Naive thymus-derived CD8-positive, alpha-beta T cell (primary cell): ENCODE data around the gene GRID1. TPM values are rescaled to one million over a fixed set of nuclear protein-coding genes. Genes with fewer than 3 reads are reported as not detected.
"Not testable (repeated sequence)": the region's sequence is repeated elsewhere in the genome, so short reads cannot be mapped to it uniquely, and the experiment has no call there.

Experiments used
- ATAC-seq, 2 donors: fragments of 150-1000 bp; cut with Tn5 transposase in 1 of 2; sonication (Bioruptor Pico), chemical (Tn5 transposase) in 1 of 2; 1 replicate in 1 of 2; 2 replicates in 1 of 2; pipeline ENCODE4 v1.10.0; 2021; ENCODE audit warnings: mild to moderate bottlenecking in 2 of 2, moderate library complexity in 2 of 2
- POLR2A ChIA-PET: fragments of 350-600 bp; sonication (Branson Sonifier 250); formaldehyde crosslinking; loops from one replicate; lab custom pipeline; 2021; ENCODE audit warnings: antibody characterized with exemption; lab: Charles Lee
- DNase-seq, 10 donors: peaks; one replicate each; pipeline versions ENCODE4 v3.0.0 to v3.0.0-alpha.2; 2020 to 2022
- H3K27ac Mint-ChIP-seq, 10 donors: one replicate each; pipeline ENCODE4 v1.8.0; 2020 to 2022; ENCODE audit warnings: mild to moderate bottlenecking in 10 of 10, mixed read lengths in 10 of 10, moderate library complexity in 4 of 10, inconsistent platforms in 1 of 10
- H3K27me3 Mint-ChIP-seq, 5 donors: one replicate each; pipeline ENCODE4 v1.8.0; 2021 to 2022; ENCODE audit warnings: mixed read lengths in 5 of 5
- H3K36me3 Mint-ChIP-seq, 3 donors: one replicate each; pipeline ENCODE4 v1.8.0; 2020 to 2022; ENCODE audit warnings: mixed read lengths in 3 of 3, mild to moderate bottlenecking in 2 of 3, inconsistent platforms in 1 of 3
- H3K4me1 Mint-ChIP-seq, 4 donors: one replicate each; pipeline ENCODE4 v1.8.0; 2021 to 2022; ENCODE audit warnings: mixed read lengths in 4 of 4
- H3K4me3 Mint-ChIP-seq, 10 donors: one replicate each; pipeline ENCODE4 v1.8.0; 2020 to 2022; ENCODE audit warnings: mild to moderate bottlenecking in 10 of 10, mixed read lengths in 10 of 10, moderate library complexity in 6 of 10, inconsistent platforms in 1 of 10
- H3K9me3 Mint-ChIP-seq, 9 donors: one replicate each; pipeline ENCODE4 v1.8.0; 2020 to 2022; ENCODE audit warnings: mixed read lengths in 9 of 9, mild to moderate bottlenecking in 3 of 9, inconsistent platforms in 1 of 9, moderate library complexity in 1 of 9
- polyA plus RNA-seq, 3 donors: library from polyadenylated mRNA; unstranded; fragments of 300-500 nt; fragmentation: Illumina TruSeq; gene quantifications; one replicate each; pipeline ENCODE4 v1.2.3, GENCODE V29; 2021
- total RNA-seq, 8 experiments: library from RNA in 2 of 8; stranded (reverse) in 2 of 8; gene quantifications; one replicate each; pipeline ENCODE4 v1.2.3 and lab custom pipeline; 2021 to 2026

GRID1 gene
- total and polyA plus RNA-seq, 5 experiments from 2014 or later = not detected

DNA sequence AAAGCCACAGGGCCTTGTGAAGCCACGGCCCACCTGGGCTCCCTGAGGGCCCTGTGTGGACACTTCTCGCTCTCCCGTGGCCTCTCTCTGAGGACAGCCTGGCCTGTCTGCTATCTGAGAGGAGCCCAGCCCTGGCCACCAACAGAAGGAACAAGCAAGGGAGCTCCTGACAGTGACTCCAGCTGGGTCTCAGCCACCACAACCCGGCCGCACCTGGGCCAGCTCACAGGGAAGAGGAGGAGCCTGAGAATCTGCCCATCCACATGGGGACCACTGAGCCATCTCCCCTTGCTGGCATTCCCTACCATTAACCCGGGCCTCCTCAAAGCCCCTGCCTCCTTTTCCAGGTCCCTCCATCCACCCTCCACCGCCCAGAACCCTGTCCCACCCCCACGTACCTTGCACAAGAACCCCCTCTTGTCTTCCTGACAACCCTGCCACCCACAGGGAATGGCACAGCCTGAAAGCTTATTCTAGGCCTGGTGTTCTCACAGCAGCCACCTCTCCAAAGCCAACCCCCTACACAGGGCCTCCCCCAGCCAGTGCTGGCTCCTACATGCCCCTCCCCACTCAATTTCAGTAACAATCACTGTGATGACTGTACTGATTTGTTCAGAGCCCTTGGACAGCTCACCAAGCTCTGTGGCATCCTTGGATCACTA is 120.2 kb downstream of the GRID1 start:
- H3K4me1 Mint-ChIP-seq = no peaks in the 10 kb centered on the region
- H3K4me3 Mint-ChIP-seq = no peak overlapping the region
- peaks cover 0 to 22% (median 6%) of the 10 kb centered on the region in 5 donors for H3K27me3 Mint-ChIP-seq
- DNase-seq (no peak), ATAC-seq (no peak)
- peaks cover 0 to 22% (median 12%) of the 10 kb centered on the region in 9 donors for H3K9me3 Mint-ChIP-seq
- H3K36me3 Mint-ChIP-seq = no peaks in the 10 kb centered on the region
- POLR2A ChIA-PET = no interaction called here
- no peak overlapping the region for H3K27ac Mint-ChIP-seq

DNA sequence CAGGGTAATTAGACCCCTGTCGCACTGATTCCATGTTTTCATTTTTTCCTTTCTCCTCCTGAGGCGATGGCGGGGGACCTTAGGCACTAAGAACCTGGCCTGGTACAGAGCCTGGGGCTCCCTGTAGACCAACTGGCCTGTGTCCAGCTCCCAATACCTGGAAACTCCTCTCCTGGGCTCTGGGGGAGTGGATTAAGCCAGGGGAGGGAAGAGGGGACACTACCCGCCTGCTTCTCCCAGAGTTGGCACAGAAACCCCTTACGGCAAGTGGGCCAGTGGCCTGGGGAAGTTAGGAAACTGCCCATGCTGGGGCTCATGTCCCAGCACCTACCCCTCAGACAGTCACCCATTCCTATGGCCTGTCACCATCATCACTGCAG is 121.6 kb downstream of the GRID1 start:
- H3K4me1 Mint-ChIP-seq = no peaks in the 10 kb centered on the region
- DNase-seq = no peak
- POLR2A ChIA-PET = no interaction called here
- H3K27ac Mint-ChIP-seq = no peak overlapping the region
- no peak for ATAC-seq
- peaks cover 0 to 21% (median 6%) of the 10 kb centered on the region in 5 donors for H3K27me3 Mint-ChIP-seq
- peaks cover 0 to 16% (median 9%) of the 10 kb centered on the region in 9 donors for H3K9me3 Mint-ChIP-seq
- no peak overlapping the region for H3K4me3 Mint-ChIP-seq
- H3K36me3 Mint-ChIP-seq = no peaks in the 10 kb centered on the region

DNA sequence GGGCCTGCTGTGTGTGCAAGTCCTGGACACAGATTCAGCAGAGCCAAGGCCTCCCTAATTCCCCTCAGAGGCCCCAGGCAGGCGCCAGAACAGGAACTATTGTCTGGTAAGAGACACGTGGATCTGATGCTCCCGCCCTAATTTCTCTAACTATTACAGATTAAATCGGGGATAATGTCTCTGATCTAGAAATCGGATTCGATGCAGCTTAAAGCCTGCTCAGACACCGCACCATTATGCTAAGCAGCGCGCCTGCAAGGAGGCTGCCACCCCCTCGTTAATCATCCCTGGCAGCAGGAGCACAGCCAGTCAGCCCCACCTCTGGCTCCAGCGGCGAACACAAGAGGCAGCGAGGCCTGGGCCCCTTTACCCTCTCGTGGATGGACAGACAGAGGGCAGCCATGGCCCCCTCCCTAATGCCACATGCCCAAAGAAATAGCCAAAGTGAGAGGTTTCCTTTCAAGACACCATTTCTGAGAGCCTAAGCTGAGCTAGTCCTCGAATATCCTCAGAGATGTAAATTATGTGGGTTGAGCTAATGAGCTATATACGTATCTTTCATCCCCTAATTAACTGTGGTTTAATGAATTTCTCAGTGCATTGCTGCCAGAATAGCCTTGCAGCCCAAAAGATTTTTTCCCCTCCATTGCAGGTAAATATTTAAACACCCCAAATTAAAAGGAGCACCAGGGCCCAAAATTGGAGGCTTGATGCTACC is 122.1 kb downstream of the GRID1 start:
- POLR2A ChIA-PET = no interaction called here
- Mint-ChIP-seq H3K36me3 (no peaks in the 10 kb centered on the region), H3K27ac (no peak overlapping the region), H3K27me3 (peaks cover 0 to 18% (median 4%) of the 10 kb centered on the region in 5 donors), H3K9me3 (peaks cover 0 to 10% (median 3%) of the 10 kb centered on the region in 9 donors), H3K4me3 (no peak overlapping the region), H3K4me1 (no peaks in the 10 kb centered on the region)
- ATAC-seq (no peak), DNase-seq (no peak)

DNA sequence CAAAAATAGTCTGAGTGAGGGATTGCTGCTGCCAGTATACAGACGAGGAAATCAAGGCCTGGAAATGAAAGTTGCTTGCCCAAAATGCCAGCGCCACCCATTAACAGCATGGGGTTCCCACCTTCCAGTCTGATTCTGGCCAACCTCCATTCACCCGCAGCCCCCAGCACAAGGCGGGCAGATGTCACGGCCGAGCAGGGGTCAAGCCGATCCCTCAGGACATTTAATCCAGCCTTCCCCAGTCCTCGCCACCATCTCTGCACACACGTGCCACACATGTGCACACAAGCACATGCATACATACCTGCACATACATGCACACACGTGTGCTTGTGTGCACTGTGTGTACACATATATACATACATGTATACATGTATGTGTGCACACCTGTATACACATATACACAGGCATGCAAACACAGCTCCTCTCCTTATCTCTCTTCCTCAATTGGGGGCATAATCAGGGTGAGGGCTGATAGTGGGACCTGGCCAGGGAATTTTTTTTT is 122.9 kb downstream of the GRID1 start:
- Mint-ChIP-seq H3K27ac (no peak overlapping the region), H3K4me3 (no peak overlapping the region), H3K27me3 (peaks cover 0 to 18% (median 4%) of the 10 kb centered on the region in 5 donors), H3K36me3 (no peaks in the 10 kb centered on the region), H3K9me3 (peaks cover 0 to 9% (median 0%) of the 10 kb centered on the region in 9 donors), H3K4me1 (no peaks in the 10 kb centered on the region)
- ATAC-seq (no peak), DNase-seq (no peak)
- POLR2A ChIA-PET = no interaction called here

DNA sequence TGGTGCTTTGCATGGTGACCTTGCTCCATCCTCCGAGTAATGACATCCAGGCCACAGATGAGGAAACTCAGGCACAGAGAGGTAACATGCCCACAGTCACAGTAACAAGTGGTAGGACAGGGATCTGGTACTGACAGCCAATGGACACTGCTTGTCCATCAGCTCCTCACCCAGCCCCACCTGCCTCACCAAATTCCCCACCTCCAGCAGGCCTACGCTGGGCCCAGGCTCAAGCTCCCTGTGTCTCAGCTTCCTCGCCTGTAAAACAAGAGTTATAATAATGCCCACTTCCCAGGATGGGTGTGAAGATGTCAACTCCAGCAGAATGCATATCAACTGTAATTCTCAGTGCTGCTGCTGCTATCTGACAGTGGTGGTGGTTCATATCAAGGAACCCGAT is 123.8 kb downstream of the GRID1 start:
- H3K36me3 Mint-ChIP-seq = peaks cover 0 to under 1% (median 0%) of the 10 kb centered on the region in 3 donors
- H3K27me3 Mint-ChIP-seq = peaks cover 0 to 18% (median 4%) of the 10 kb centered on the region in 5 donors
- H3K4me1 Mint-ChIP-seq = no peaks in the 10 kb centered on the region
- peaks cover 0 to 11% (median 3%) of the 10 kb centered on the region in 9 donors for H3K9me3 Mint-ChIP-seq
- no peak for DNase-seq
- no peak for ATAC-seq
- no peak overlapping the region for H3K4me3 Mint-ChIP-seq
- POLR2A ChIA-PET = no interaction called here
- H3K27ac Mint-ChIP-seq = peak overlapping the region in 1 of 10 donors; percentile 46

DNA sequence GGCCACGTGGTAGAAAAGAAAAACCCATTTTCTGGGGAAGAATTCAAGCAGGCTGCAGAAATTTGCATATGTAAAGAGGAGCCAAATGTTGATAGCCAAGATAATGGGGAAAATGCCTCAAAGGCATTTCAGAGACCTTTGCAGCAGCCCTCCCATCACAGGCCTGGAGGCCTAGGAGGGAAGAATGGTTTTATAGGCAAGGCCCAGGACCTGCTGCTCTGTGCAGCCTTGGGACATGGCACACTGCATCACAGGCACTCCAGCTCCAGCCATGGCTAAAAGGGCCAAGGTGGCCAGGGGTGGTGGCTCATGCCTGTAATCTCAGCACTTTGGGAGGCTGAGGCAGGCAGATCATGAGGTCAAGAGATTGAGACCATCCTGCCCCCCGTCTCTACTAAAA is 128.5 kb downstream of the GRID1 start:
- POLR2A ChIA-PET, H3K27ac Mint-ChIP-seq: not testable (repeated sequence)

DNA sequence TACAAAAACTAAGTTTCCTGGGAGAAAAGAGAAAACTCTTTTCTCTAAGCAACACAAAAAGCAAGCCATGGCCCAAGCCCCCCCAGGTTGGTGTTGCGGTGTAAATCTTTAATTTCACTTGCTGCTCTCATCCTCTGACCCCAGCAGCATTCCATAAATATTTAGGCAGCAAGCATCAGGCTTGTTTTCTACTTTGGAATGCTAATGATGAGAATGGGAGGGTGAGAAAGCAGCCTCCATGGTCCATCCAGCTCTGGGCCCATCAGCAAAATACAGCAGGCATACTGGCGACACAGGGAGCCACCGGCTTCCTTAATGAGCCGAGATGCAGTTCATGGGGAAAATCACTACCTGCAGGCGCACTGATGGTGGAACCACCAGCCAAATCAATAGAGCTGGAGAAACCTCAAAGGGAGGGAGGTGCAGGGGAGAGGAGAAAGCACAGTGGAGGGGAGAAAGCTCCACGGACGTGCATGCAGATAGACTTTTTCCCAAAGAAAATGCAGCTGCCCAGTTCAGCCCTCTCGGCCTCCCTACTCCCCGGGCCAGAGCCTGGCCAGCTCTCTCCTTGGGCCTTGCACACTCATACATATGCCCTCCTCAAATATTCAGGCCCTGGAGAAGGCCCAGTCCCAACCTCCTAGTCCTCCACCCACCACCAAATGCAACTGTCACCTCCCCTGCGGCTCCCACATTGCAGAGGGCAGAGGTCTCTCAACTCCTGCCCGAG is 131.9 kb downstream of the GRID1 start:
- Mint-ChIP-seq H3K9me3 (peaks cover 0 to 16% (median 4%) of the 10 kb centered on the region in 9 donors), H3K4me3 (peak overlapping the region in 1 of 10 donors; percentile 43), H3K36me3 (peaks cover 0 to 4% (median 0%) of the 10 kb centered on the region in 3 donors), H3K27me3 (peaks cover 0 to 8% (median 5%) of the 10 kb centered on the region in 5 donors), H3K27ac (no peak overlapping the region), H3K4me1 (no peaks in the 10 kb centered on the region)
- ATAC-seq = no peak
- DNase-seq = peak in 1 of 10 donors; percentile 35
- POLR2A ChIA-PET = no interaction called here

More for the DNA sequence above, 128.5 kb downstream of the GRID1 start:
- H3K27me3 Mint-ChIP-seq, H3K36me3 Mint-ChIP-seq, H3K4me3 Mint-ChIP-seq, ATAC-seq, H3K4me1 Mint-ChIP-seq, DNase-seq: not testable (repeated sequence)
- H3K9me3 Mint-ChIP-seq = peaks cover 0 to 16% (median 4%) of the 10 kb centered on the region in 9 donors

DNA sequence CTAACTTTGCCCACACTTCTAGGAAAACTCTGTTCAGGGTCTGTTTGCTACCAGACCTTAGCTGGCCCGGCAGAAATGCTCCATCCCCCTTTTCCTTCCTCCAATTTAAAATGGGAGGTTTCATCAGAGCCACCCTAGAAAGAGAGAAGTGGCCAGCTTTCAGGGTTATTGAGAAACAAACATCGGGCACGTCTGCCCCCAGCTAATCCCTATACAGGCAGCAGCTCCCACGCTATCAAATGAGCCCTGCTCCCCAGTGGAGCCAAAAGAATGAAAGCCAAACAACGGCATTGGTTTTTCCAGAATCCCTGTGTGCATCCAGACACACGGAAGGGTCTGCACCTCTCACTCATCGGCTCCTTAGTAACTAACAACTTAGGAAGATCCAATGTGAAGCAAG is 132.5 kb downstream of the GRID1 start:
- peak in 1 of 10 donors; percentile 9 for DNase-seq
- H3K27ac Mint-ChIP-seq = no peak overlapping the region
- POLR2A ChIA-PET = no interaction called here
- no peak for ATAC-seq
- peaks cover 0 to 8% (median 5%) of the 10 kb centered on the region in 5 donors for H3K27me3 Mint-ChIP-seq
- peaks cover 0 to 4% (median 0%) of the 10 kb centered on the region in 3 donors for H3K36me3 Mint-ChIP-seq
- peaks cover 0 to 2% (median 0%) of the 10 kb centered on the region in 4 donors for H3K4me1 Mint-ChIP-seq
- H3K4me3 Mint-ChIP-seq = no peak overlapping the region
- peaks cover 0 to 16% (median 4%) of the 10 kb centered on the region in 9 donors for H3K9me3 Mint-ChIP-seq

DNA sequence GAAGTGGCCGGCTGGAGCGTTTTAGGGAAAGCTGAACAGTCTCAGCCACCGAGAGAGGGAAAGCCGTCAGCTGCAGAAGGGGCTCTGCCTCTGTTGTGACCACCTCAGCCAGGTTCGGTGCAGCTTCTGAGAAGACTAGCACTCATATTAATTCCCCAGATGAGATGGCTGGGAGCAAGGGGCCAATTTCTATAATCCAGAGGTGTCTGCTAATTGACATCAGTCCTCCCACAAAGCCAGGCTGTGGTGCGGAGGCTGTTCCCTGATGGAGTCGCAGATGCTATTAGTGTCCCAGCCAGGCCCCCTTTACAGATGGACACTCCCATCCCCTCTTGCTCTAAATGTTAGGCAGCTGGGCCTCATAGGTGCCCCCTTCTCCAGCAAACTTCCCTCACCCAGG is 133.5 kb downstream of the GRID1 start:
- H3K27ac Mint-ChIP-seq = no peak overlapping the region
- H3K4me1 Mint-ChIP-seq = peaks cover 0 to 2% (median 0%) of the 10 kb centered on the region in 4 donors
- peaks cover 0 to 8% (median 5%) of the 10 kb centered on the region in 5 donors for H3K27me3 Mint-ChIP-seq
- H3K4me3 Mint-ChIP-seq = no peak overlapping the region
- H3K36me3 Mint-ChIP-seq = peaks cover 0 to 4% (median 0%) of the 10 kb centered on the region in 3 donors
- peak in 1 of 10 donors; percentile 37 for DNase-seq
- no peak for ATAC-seq
- POLR2A ChIA-PET = no interaction called here
- H3K9me3 Mint-ChIP-seq = peaks cover 0 to 16% (median 4%) of the 10 kb centered on the region in 9 donors

DNA sequence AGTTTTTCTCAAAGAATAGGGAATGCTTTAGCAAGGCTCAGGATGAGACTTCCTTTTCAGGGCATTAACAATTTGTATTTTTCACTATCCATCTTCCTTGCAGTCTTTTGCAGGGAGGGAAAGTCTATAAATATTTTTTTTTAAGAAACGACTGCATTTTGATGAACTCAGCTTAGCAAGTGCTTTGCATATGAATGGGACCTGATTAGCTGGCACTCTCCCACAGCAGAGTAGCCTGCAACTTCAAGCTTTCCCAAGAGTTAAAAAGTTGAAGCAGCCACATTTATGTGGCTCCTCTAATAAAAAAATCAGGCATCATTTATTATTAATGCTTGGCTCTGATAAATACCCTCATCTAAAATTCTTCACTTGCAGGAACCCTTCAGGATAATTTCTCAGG is 134.0 kb downstream of the GRID1 start:
- DNase-seq (no peak), ATAC-seq (no peak)
- POLR2A ChIA-PET = no interaction called here
- no peak overlapping the region for H3K27ac Mint-ChIP-seq
- H3K36me3 Mint-ChIP-seq = peaks cover 0 to 2% (median 0%) of the 10 kb centered on the region in 3 donors
- H3K4me1 Mint-ChIP-seq = peaks cover 0 to 2% (median under 1%) of the 10 kb centered on the region in 4 donors
- H3K9me3 Mint-ChIP-seq = peaks cover 0 to 12% (median 3%) of the 10 kb centered on the region in 9 donors
- H3K27me3 Mint-ChIP-seq = peaks cover 0 to 8% (median 5%) of the 10 kb centered on the region in 5 donors
- no peak overlapping the region for H3K4me3 Mint-ChIP-seq

DNA sequence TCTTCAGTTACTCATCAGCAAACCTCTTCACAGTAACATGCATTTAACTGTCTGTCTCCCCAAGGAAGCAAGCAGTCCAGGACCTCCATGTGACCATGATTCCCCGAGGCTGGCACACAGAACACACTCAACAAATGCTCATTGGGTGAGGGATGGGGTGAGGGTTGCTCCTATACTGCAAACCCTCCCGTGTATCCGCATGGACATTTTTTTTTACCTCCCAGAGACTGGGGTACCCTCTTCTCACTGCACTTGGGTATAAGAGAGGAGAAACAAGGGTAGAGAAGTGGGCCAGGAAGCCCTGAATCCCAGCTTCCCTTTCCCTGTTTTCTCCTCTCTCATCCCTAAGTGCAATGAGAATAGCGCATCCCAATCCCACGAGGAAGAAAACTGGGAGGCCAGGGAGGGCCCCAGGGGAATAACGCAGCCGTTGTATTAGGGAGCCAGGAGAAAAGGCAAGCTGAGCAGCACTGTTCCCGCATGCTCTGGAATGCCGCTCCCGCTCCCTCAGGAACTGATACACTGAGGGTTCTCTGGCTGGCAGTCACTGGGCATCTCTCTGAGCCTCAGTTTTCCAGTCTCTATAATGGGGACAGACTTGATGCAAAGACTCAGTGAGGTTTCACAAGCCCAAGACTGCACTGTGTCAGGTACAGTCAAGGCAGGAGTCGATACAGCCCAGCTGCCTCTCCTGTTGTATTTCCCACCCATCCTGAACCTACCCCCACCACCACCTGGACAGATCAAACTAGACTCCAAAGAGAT is 134.6 kb downstream of the GRID1 start:
- POLR2A ChIA-PET = no interaction called here
- no peak for ATAC-seq
- DNase-seq = peak in 1 of 10 donors; percentile 38
- Mint-ChIP-seq H3K4me3 (no peak overlapping the region), H3K4me1 (peaks cover 0 to 2% (median under 1%) of the 10 kb centered on the region in 4 donors), H3K27me3 (peaks cover 0 to 9% (median 5%) of the 10 kb centered on the region in 5 donors), H3K36me3 (no peaks in the 10 kb centered on the region), H3K9me3 (peaks cover 0 to 6% (median 0%) of the 10 kb centered on the region in 9 donors), H3K27ac (no peak overlapping the region)
